Glutamatergic neuron (in vitro differentiated cells): ENCODE results near the gene ALX3. TPM values are rescaled to one million over a fixed set of nuclear protein-coding genes. Genes with fewer than 3 reads are reported as not detected.
A peak's percentile ranks its signal among the peaks of the same experiment; 100 is the strongest.

Experiments used
- DNase-seq: peaks from one replicate; pipeline ENCODE4 v3.0.0; 2022
- H3K27ac Mint-ChIP-seq: one replicate; pipeline ENCODE4 v1.8.0; 2020; ENCODE audit warnings: mild to moderate bottlenecking, mixed read lengths, inconsistent platforms; ENCODE audit not compliant: unreplicated experiment
- H3K27me3 Mint-ChIP-seq: one replicate; pipeline ENCODE4 v1.8.0; 2020; ENCODE audit warnings: mild to moderate bottlenecking, moderate library complexity, mixed read lengths, inconsistent platforms; ENCODE audit not compliant: unreplicated experiment
- H3K36me3 Mint-ChIP-seq: one replicate; pipeline ENCODE4 v1.8.0; 2020; ENCODE audit warnings: mild to moderate bottlenecking, mixed read lengths, inconsistent platforms; ENCODE audit not compliant: unreplicated experiment
- H3K4me1 Mint-ChIP-seq: one replicate; pipeline ENCODE4 v1.8.0; 2020; ENCODE audit warnings: mild to moderate bottlenecking, low read depth, mixed read lengths, inconsistent platforms; ENCODE audit not compliant: unreplicated experiment
- H3K4me3 Mint-ChIP-seq: one replicate; pipeline ENCODE4 v1.8.0; 2020; ENCODE audit warnings: mild to moderate bottlenecking, mixed read lengths, inconsistent platforms; ENCODE audit not compliant: unreplicated experiment
- H3K9me3 Mint-ChIP-seq: one replicate; pipeline ENCODE4 v1.8.0; 2020; ENCODE audit warnings: mild to moderate bottlenecking, moderate library complexity, mixed read lengths, inconsistent platforms; ENCODE audit not compliant: unreplicated experiment
- CTCF ChIP-seq: fragments of 200-600 bp; sonication (generic); IDR thresholded peaks from one replicate; pipeline ENCODE4 v1.5.0; 2021; ENCODE audit not compliant: partially characterized antibody, unreplicated experiment
- total RNA-seq: library from RNA; stranded (reverse); fragmentation: NEBNext Ultra II Directional; extraction: Animal tissue kit (Norgen Biotek cat#: 25700); gene quantifications from one replicate; pipeline ENCODE4 v1.2.1, GENCODE V29; 2021; ENCODE audit not compliant: unreplicated experiment

The ALX3 gene
- total RNA-seq, 1 donor from 2014 or later: not detected

GRCh38 chr1:110089561-110090275 lies 19.2 kb upstream of the ALX3 start:
- peaks cover 25% of the 10 kb centered on the region for H3K27me3 Mint-ChIP-seq
- no peak for DNase-seq
- H3K4me3 Mint-ChIP-seq: no peak overlapping the region
- H3K36me3 Mint-ChIP-seq: no peaks in the 10 kb centered on the region
- H3K27ac Mint-ChIP-seq: no peak overlapping the region
- TF ChIP-seq CTCF: no peak
- H3K4me1 Mint-ChIP-seq: peaks cover 9% of the 10 kb centered on the region
- H3K9me3 Mint-ChIP-seq: peaks cover 6% of the 10 kb centered on the region

GRCh38 chr1:110088739-110089316 lies 18.4 kb upstream of the ALX3 start:
- TF ChIP-seq CTCF: no peak
- H3K9me3 Mint-ChIP-seq: peaks cover 6% of the 10 kb centered on the region
- no peak overlapping the region for H3K4me3 Mint-ChIP-seq
- no peak for DNase-seq
- H3K27ac Mint-ChIP-seq: no peak overlapping the region
- no peaks in the 10 kb centered on the region for H3K36me3 Mint-ChIP-seq
- H3K4me1 Mint-ChIP-seq: peaks cover 9% of the 10 kb centered on the region
- peaks cover 26% of the 10 kb centered on the region for H3K27me3 Mint-ChIP-seq

- H3K4me3 Mint-ChIP-seq: no peak overlapping the region
- no peaks in the 10 kb centered on the region for H3K36me3 Mint-ChIP-seq
- peak; percentile 53 for DNase-seq
- H3K9me3 Mint-ChIP-seq: peaks cover 6% of the 10 kb centered on the region
- H3K4me1 Mint-ChIP-seq: peaks cover 14% of the 10 kb centered on the region
- peaks cover 28% of the 10 kb centered on the region for H3K27me3 Mint-ChIP-seq
- TF ChIP-seq CTCF: peak; percentile 82
- H3K27ac Mint-ChIP-seq: no peak overlapping the region
Measured at GRCh38 chr1:110087812-110088738, 17.6 kb upstream of the ALX3 start.

DNA sequence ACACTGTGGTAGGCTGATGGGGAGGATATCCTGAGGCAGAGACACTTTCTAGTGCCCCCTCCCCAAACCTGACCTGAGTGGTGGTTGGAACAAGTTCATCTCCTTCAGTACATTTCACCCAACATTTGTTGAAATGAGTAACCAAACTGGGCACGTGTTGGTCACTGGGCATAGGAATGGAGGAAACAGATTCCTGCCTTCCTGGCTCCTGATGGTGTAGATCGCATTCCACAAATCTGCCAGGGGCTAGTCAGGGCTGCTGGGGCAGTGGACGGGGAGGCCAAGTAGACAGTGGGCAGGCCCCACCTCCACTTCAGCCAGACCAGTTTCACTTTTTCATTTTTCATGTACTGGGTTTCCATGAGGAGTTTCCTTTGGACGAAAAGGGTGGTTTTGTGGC lies 16.5 kb upstream of the ALX3 start:
- DNase-seq: no peak
- H3K4me3 Mint-ChIP-seq: no peak overlapping the region
- H3K27me3 Mint-ChIP-seq: peaks cover 32% of the 10 kb centered on the region
- H3K4me1 Mint-ChIP-seq: peaks cover 7% of the 10 kb centered on the region
- no peak overlapping the region for H3K27ac Mint-ChIP-seq
- H3K9me3 Mint-ChIP-seq: peaks cover 6% of the 10 kb centered on the region
- H3K36me3 Mint-ChIP-seq: no peaks in the 10 kb centered on the region
- no peak for TF ChIP-seq CTCF
